GM19438 (cell line): Measurements from ENCODE around the gene MANEA.
"Not testable (repeated sequence)": the region's sequence is repeated elsewhere in the genome, so short reads cannot be mapped to it uniquely, and the experiment has no call there.

Source experiments
- ATAC-seq: cut with Tn5 transposase; IDR thresholded peaks from one replicate; pipeline ENCODE4 v1.9.1; 2021; ENCODE audit warnings: low read depth; ENCODE audit not compliant: unreplicated experiment

Gene MANEA

GRCh38 chr6:95577304-95578105, at the start of gene MANEA:
TSS of gene MANEA (plus strand) at chr6:95577535. CDS start at chr6:95586440, 8,905 bp downstream.
- ATAC-seq, result peak; percentile 76

- ATAC-seq, result no peak
These were observed 47.6 kb upstream of the MANEA start for GRCh38 chr6:95529762-95530161.

GRCh38 chr6:95530176-95530819, 47.0 kb upstream of the MANEA start:
- no peak for ATAC-seq

- ATAC-seq, result no peak
These were observed 33.5 kb upstream of the MANEA start for GRCh38 chr6:95543798-95544197.

GRCh38 chr6:95544517-95545225, 32.7 kb upstream of the MANEA start:
- no peak for ATAC-seq

- ATAC-seq, result no peak
These were observed 32.1 kb upstream of the MANEA start for GRCh38 chr6:95545226-95545625.

GRCh38 chr6:95545686-95546085, 31.6 kb upstream of the MANEA start:
- ATAC-seq, result no peak

GRCh38 chr6:95546148-95546547, 31.2 kb upstream of the MANEA start:
- ATAC-seq, result no peak

- no peak for ATAC-seq
These were observed 30.3 kb upstream of the MANEA start for GRCh38 chr6:95547043-95547442.

- no peak for ATAC-seq
These were observed 29.0 kb upstream of the MANEA start for GRCh38 chr6:95548188-95548786.

- no peak for ATAC-seq
These were observed 25.5 kb upstream of the MANEA start for GRCh38 chr6:95551678-95552324.

GRCh38 chr6:95553880-95554279, 23.5 kb upstream of the MANEA start:
- ATAC-seq, result no peak

- ATAC-seq, result not testable (repeated sequence)
These were observed 16.4 kb upstream of the MANEA start for GRCh38 chr6:95560956-95561355.

GRCh38 chr6:95569560-95569959, 7.8 kb upstream of the MANEA start:
- no peak for ATAC-seq

GRCh38 chr6:95572098-95572497, 5.2 kb upstream of the MANEA start:
- no peak for ATAC-seq

GRCh38 chr6:95574811-95575210, 2.5 kb upstream of the MANEA start:
- ATAC-seq, result no peak

GRCh38 chr6:95576218-95576997, 927 bp upstream of the MANEA start:
- peak; percentile 27 for ATAC-seq

GRCh38 chr6:95576998-95577303, 384 bp upstream of the MANEA start:
- no peak for ATAC-seq

- peak; percentile 17 for ATAC-seq
These were observed 723 bp downstream of the MANEA start for GRCh38 chr6:95578106-95578410.

GRCh38 chr6:95581073-95581472, 3.7 kb downstream of the MANEA start:
- no peak for ATAC-seq
